GM18508 (cell line): ENCODE measurements around the gene PBX4.
"Not testable (repeated sequence)": the region's sequence is repeated elsewhere in the genome, so short reads cannot be mapped to it uniquely, and the experiment has no call there.

ENCODE experiments used
- ATAC-seq: cut with Tn5 transposase; IDR thresholded peaks from one replicate; pipeline ENCODE4 v1.9.1; 2021; ENCODE audit warnings: moderate number of reproducible peaks; ENCODE audit not compliant: insufficient read depth, unreplicated experiment

Gene PBX4

DNA sequence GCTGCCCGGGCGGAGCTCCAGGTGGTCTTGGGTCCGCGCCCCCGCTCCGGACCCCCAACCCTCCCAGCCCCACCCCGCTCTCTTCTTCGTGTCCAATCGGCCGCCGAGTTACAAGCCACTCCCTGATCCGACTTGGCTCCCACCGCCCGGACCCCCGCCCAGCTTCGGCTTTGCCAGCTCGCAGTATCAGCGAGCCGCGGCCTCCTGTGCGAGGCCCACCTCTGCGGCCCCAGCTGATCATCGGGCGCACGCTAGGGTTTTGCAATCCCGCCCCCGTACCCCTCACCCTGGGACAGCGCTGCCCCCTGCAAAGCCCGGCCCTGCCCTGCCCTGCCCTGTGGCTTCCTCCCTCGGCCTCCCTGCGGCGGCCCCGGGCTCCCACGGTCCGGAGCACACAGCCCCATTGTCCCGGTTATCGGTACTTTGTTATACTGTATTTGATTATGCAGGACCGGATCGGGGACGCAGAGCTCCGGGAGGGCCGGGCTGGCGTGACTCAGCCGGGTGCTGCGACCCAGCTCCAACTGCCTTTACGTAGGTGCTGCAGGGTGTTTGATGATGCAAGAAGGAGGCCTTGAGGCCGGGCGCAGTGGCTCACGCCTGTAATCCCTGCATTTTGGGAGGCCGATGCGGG lies 10.1 kb upstream of the PBX4 start:
- no peak for ATAC-seq

DNA sequence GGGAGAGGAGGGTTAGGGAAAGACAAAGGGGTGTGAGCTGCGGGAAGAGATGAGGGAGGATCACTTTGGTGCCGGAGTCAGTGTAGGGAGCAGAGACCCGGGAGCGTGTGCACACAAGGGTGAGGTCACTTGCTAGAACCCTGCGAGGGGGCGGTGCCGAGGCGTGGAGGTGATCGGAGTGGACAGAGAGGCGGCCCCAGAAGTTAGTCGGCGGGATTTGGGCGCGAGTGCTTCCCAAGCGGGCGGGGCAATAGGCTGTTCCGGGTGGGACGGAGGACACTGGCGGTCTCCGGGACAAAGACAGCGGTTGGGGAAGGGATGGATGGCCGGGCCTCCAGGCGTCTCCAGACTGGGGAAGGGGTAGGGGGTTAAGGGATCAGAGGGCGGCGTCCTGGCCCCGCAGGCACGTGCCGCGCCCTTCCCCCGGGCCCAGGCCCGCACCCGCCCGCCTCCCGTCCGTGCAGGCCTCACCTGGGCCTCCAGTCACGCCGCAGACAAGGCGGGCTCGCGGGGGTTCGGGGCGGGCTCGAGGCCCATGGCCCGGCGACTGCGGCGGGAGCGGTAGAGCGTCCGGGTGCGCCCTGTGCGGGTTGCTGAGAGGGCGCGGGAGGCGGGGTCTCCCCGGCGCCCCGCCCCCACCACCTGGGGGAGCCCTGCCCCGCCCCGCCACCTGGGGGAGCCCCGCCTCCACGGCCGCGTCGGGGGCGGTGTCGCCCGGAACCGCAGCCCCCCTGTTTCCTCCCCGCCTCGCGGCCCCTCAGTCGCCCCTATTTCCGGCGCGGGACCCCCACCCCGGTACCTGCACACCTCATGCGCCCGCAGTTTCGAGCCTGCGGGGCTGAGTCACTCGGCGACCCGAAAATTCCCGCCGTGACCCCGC lies 9.4 kb upstream of the PBX4 start, which contains the start of gene LPAR2:
Gene LPAR2 (minus strand): TSS at position 600 of the 880 bp plus-strand sequence. CDS start 945 bp downstream, outside the sequence.
- ATAC-seq = no peak

DNA sequence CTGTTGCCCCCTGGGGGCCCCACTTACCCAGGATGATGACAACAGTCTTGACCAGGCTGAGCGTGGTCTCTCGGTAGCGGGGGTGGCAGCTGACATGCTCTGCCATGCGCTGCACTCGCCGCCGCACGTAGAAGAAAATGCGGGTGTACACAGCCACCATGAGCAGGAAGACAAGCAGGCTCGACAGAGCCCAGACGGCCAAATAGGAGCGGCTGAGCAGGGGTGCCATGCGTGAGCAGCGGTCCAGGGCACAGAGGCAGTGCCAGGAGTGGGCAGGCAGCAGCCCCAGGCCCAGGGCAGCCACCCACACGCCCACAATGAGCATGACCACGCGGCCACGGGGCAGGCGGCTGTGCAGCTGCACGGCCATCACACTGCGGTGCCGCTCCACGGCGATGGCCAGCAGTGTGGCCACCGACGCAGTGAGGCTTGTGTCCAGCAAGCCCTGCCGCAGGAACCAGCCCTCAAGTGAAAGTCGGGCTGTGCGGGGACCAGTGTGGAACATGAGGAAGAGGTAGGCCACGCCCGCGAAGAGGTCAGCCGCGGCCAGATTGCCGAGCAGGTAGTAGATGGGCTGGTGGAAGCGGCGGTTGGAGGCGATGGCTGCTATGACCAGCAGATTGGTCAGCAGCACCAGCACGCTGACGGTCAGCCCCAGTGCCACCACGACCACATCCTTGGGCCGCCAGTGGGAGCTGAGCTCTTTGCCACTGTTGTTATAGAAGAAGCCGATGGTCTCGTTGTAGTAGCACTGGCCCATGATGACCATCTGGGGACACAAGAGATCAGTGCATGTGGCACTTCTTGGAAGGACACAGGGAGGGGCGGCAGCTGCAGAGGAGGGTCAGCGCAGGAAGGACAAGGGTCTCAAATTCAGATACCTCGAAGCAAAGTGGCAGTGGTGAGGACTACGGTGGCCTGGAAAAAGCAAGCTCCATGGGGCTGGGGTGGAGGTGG lies 8.3 kb upstream of the PBX4 start:
- no peak for ATAC-seq

DNA sequence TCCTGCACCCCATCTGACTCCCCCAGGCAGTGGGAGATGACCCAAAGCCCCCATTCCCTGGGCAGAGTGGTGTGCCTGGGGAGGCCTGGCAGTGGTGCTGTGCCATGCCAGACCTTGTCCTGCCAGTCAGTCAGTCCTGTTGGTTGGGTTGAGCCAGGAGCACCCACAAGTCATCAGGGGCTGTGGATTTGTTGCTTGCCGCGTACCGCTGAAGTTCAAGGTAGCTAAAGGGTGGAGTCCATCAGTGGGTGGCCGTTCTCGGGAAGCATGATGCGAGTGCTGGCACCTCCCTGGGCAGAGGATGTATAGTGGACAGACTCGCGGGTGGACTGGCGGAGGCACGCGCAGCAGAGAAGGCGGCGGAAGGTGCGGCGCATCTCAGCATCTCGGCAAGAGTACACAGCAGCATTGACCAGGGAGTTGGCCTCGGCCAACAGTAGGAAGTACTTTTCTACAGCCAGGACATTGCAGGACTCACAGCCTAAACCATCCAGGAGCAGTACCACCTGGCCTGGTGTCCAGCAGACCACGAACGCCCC lies 5.6 kb upstream of the PBX4 start:
- no peak for ATAC-seq

DNA sequence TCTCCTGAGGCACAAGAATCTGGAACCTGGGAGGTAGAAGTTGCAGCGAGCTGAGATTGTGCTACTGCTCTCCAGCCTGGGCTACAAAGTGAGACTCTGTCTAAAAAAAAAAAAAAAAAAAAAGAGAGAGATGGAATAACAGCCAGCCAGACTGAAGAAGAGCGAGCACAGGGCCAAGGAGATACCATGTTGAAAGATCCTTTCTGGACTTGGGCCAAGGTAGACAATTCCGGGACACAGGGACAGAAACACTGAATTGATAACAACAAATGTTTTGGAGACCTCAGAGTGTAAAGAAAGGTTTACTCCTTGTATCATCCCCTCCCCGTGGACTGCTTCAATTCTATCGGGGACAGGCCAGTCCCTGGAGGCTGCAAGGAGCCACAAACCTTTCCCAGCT lies 4.9 kb upstream of the PBX4 start:
- no peak for ATAC-seq

DNA sequence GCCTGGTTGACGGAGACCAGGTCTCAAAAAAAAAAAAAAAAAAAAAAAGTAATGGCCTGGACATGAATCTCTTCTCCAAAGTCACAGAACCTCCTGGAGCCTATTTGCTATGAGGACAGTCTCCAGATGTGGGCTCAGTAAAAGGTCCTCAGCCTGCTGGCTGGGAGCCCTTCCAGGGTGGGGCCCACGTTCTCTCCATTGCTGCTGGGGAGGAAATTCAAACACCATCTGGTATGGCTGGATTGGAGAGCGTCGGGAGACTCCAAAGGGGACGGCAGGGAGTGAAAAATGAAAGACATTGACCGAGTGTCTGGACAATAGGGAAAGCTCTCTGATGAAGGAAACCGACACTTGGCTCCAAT lies 1.3 kb upstream of the PBX4 start:
- ATAC-seq = no peak

DNA sequence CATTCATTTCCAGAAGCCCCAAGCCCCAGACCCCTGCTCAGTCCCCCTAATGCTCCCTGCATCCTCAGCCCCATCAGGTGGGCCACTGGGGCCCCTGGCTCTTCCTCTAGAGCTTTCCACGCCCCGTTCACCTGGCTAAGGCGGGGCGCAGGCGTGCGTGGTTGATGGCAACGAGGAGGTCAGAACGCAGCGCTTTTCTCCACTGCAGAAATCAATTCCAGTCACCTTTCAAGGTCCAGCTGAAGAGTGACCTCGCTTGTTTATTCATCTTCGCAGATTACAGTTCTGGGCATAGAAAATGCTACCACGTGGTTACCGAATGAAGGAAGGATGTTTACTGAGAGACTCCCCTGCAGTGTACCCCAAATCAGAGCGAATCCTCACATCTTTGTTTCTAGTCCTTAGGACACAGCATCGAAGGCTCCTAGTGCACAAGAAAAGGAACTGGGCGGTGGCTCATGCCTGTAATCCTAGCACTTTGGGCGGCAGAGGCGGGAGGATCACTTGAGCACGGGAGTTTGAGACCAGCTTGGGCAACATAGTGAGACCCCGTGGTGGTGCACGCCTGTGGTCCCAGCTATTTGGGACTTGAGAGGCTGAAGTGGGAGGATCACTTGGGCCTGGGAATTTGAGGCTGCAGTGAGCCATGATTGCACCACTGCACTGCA lies 828 bp upstream of the PBX4 start:
- ATAC-seq = no peak

DNA sequence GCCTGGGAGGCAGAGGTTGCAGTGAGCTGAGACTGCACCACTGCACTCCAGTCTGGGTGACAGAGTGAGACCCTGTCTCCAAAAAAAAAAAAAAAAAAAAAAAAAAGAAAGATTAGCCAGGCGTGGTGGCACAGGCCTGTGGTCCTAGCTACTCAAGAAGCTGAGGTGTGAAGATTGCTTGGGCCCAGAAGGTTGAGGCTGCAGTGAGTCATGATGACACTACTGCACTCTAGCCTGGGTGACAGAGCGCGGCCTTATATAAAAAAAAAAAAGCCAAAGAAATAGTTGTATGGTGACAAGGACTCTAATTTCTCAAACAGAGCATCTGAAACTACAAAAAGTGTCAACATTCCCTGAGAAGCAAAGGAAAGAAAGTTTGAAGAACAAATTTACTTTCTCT lies 3.4 kb downstream of the PBX4 start:
- no peak for ATAC-seq

DNA sequence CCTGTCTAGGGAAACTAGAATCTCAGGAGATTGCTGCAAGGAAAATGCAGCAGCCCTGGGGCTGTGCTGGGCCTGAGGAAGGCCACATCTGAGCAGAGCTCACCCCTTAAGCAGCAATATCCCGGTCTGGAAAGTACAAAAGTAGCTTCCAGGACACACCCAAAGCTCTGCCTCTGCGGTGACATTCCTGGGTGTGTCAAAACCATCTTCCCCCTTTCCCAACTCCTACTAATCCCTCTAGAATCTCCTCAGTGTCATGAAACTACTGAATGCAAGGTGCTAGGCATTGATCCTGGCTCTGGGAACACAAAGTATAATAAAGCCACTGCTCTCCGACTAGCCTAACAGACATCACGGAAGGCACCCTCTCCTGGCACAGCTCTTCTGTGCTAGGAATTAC lies 5.0 kb downstream of the PBX4 start:
- no peak for ATAC-seq

DNA sequence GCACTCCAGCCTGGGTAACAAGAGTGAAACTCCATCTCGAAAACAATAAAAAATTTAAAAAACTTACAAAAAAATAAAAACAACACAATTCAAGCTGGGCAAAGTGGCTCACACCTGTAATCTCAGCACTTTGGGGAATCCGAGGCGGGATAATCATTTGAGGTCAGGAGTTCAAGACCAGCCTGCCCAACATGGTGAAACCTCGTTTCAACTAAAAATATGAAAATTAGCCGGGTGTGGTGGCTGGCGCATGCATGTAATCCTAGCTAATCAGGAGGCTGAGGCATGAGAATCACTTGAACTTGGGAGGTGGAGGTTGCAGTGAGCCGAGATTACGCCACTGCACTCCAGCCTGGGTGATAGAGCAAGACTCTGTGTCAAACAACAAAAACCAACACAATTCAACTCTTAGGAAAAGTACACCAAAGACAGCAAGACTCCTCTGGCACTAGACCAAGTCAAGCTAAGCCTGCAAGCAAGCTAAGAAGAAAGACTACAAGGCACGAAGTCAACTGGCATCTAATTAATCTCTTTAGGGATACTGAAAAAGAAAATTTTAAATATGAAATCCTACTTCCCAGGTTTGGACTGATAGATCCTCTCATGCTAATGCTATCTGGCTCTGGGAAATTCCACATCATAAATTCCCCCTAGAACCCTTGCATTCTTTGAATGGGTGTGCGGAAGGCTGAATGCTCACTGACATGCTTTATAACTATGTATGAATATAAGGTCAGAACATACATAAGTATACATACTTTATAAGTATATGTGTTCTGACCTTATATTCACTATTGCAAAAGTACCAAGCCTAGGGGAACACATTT lies 7.9 kb downstream of the PBX4 start:
- ATAC-seq = no peak

DNA sequence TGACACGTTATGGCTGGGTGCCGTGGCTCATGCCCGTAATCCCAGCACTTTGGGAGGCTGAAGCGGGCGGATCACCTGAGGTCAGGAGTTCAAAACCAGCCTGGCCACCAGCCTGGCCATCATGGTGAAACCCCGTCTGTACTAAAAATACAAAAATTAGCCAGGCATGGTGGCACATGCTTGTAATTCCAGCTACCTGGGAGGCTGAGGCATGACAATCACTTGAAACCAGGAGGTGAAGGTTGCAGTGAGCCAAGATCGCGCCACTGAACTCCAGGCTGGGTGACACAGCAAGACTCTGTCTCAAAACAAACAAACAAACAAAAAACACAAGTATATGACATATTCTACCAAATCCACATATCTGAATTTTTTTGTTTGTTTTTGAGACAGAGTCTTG lies 11.8 kb downstream of the PBX4 start:
- ATAC-seq = not testable (repeated sequence)

DNA sequence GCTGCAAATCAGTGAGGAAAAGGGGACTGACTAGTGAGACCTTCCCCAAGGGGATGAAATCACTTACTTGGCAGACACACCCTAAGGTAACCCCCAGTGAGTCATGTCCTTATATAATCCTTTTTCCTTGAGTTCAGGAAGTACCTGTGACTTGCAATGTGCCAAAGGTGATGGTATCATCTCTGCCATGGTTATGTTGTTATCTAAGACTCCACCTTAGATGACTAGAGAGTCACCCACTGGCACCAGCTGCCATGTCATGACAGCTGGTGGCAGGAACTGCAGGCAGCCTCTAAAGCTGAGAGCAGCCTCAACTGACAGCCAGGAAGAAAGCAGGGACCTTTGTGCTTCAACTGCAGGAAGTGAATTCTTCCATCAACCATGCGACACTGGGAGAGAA lies 12.5 kb downstream of the PBX4 start:
- no peak for ATAC-seq

DNA sequence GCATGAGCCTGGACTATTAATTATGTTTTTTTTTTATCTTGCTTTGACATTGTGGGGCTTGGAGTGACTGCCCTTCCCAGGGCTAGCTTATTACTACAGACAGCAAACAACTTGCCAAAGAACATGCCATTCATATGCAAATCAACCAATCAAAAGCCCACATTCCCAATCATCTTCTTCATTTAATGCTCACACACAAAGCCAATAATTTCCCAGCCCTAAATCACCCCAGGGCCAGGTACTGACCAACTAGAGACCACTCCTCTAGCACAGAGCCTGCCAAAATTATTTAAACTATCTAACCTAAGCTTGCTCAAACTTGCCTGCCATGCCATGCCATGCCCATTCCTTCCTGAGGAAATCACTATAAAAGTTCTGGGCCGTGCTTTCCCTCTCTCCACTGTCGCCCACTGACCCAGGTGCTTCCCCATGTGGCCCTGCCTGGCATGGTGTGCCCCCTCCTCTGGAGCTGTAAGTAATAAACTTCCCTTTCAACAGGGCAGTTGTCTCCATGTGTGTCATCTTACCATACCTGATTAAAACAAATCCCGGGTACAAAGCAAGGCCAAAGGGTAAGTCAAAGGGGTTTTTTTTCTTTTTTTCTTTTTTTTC lies 15.7 kb downstream of the PBX4 start:
- ATAC-seq = no peak

DNA sequence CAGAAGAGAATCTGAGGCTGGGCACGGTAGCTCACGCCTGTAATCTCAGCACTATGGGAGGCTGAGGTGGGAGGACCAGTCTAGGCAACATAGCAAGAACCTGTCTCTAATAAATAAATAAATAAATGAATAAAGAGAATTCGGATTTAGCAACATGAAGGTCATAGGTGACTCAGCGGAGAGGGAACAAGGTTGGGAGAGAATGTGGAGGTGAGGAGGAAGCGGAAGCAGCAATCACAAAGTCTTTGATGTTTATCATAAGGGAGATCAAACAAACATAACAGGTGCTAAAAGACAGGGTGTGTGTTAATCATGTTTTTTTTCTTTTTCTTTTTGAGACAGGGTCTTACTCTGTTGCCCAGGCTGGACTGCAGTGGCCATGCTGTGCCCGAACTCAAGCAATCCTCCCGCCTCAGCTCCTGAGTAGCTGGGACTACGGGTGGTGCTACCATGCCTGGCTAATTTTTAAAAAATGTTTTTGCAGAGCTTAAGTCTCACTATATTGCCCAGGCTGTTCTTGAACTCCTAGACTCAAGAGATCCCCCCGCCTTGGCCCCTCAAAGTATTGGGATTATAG lies 16.3 kb downstream of the PBX4 start:
- no peak for ATAC-seq

DNA sequence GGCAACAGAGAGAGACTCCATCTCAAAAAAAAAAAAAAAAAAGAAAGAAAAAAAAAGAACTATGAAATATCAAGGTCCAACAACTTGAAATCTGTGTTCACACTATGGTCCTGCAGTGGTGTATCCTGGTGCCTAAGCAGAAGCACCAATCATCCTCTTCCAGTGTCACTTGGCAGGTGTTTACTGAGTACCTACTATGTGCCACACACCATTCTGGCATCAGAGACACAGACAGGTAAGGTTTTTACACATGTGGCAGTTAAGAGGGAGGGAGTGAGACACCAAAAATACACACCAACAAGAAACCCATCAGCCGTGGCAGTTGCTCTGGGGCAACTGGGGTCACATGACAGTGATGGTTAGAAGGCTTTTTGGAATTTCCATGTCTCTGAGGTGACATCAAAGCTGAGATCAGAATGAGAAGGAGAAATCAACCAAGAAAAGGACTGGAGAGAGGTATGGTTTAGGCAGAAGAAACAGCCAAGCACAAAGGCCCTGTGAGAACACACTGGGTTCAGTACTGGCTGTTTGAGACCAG lies 17.6 kb downstream of the PBX4 start:
- no peak for ATAC-seq

DNA sequence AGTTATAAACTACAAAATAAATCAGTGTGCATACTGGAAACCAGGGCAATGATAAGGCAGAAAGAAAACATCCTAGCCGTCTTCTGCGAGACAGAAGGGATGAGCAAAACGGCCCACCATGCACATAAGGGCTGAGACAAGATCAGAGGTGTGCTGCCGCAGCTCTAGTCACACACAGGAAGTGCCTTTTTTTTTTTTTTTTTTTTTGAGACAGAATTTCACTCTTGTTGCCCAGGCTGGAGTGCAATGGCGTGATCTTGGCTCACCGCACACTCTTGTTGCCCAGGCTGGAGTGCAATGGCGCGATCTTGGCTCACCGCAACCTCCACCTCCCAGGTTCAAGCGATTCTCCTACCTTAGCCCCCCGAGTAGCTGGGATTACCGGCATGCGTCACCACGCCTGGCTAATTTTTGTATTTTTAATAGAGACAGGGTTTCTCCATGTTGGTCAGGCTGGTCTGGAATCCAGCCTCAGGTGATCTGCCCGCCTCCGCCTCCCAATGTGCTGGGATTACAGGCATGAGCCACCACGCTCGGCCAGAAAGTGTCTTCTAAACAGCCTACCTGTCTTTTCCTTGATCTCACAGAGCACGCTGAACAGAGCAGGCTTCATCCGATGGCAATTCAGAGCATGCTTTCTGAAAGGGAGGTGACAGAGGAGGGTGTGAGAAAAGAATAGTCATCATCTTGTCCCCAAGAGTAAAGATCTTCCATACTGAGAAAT lies 19.6 kb downstream of the PBX4 start:
- ATAC-seq = not testable (repeated sequence)

DNA sequence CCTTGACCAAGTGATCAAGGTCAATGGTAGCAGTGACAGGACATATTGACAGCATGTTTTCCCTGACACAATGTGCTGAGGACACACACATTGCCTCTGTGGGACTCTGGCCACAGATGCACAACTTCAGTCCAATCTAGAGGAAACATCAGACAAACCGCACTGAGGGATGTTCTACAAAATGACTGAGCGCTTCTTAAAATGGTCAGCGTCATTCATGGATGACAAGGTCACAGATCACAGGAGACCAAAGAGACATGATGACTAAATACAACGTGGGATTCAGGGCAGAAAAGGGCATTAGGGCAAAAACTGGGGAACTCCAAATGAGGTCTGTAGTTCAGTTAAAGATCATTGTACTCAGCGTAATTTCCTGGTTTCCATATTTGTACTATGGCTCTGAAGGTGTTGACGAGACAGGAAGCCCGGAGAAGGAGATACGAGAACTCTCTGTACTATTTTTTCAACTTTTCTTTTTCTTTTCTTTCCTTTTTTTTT lies 20.6 kb downstream of the PBX4 start:
- ATAC-seq = peak; percentile 62
